Activated naive CD4-positive, alpha-beta T cell (primary cell): ENCODE results near the gene PIGU.
"Not testable (repeated sequence)": the region's sequence is repeated elsewhere in the genome, so short reads cannot be mapped to it uniquely, and the experiment has no call there.

Experiments used
- DNase-seq, 4 experiments: peaks; one replicate each; lab custom pipeline; 2025; lab: John Stamatoyannopoulos, UW

PIGU gene

GRCh38 chr20:34532756-34533155 is 144.1 kb downstream of the PIGU start:
- DNase-seq: no peak

GRCh38 chr20:34532320-34532719 is 144.6 kb downstream of the PIGU start:
- no peak for DNase-seq

- DNase-seq: no peak
Observed at GRCh38 chr20:34531608-34532265, 145.2 kb downstream of the PIGU start.

- DNase-seq: no peak
Observed at GRCh38 chr20:34530342-34530741, 146.6 kb downstream of the PIGU start.

DNA sequence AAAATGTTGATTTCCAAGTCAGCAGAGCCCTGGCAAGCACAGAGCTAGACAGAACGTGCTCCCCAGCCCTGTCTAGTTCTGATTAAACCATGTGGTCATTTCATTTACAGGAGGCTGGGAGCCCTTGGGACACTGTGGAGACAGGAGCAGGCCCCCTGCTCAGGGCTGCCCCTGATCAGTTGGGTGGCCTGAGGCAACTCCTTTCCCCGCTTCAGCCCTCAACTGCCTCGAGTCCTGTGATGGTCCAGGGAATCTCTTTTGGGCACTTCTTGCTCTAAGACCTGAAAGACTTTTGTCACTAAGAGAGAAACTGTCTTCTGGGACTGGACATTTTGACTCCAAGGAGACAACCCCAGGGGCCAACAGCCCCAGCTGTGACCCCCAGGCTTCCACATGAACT is 147.2 kb downstream of the PIGU start:
- DNase-seq: no peak

DNA sequence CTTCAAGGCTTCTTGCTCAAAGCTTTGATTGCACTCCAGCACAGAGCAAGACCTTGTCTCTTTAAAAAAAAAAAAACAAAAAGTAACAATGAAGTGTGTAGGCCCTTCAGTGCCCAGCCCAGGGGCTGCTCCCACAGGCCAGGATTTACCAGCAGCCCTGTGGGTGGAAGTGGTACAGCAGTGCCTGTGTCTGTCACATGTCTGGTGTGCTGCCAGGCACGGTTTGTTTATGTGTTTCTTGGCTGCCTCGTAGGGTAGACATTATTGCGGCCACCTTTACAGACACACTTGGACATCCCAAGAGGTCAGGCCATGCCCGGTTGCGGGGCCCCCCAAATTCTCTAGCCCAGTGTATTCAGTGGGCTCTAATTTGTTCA is 148.0 kb downstream of the PIGU start:
- no peak for DNase-seq

GRCh38 chr20:34527016-34527415 is 149.9 kb downstream of the PIGU start:
- no peak for DNase-seq

DNA sequence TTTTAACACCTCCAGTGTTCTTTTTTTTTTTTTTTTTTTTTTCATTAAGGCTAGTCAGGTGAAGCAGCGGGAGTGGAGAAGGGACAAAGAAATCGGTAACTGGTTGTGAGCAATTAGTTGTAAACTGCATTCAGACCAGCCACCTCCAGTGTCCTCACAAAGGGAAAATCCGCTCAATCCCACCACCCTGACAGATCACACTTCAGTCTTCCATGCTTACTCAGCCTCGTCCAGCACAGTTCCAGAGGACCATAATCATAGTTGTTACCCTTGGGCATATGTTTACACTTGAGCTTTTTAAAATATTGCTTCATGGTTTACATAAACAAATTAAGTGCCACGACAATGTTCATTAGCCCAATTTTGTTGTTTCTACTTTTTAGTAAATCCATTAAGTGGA is 150.4 kb downstream of the PIGU start:
- DNase-seq: no peak

GRCh38 chr20:34525709-34526416 is 151.0 kb downstream of the PIGU start:
- DNase-seq: no peak

- DNase-seq: no peak
Observed at GRCh38 chr20:34525342-34525708, 151.6 kb downstream of the PIGU start.

- DNase-seq: no peak
Observed at GRCh38 chr20:34524426-34524825, 152.5 kb downstream of the PIGU start.

DNA sequence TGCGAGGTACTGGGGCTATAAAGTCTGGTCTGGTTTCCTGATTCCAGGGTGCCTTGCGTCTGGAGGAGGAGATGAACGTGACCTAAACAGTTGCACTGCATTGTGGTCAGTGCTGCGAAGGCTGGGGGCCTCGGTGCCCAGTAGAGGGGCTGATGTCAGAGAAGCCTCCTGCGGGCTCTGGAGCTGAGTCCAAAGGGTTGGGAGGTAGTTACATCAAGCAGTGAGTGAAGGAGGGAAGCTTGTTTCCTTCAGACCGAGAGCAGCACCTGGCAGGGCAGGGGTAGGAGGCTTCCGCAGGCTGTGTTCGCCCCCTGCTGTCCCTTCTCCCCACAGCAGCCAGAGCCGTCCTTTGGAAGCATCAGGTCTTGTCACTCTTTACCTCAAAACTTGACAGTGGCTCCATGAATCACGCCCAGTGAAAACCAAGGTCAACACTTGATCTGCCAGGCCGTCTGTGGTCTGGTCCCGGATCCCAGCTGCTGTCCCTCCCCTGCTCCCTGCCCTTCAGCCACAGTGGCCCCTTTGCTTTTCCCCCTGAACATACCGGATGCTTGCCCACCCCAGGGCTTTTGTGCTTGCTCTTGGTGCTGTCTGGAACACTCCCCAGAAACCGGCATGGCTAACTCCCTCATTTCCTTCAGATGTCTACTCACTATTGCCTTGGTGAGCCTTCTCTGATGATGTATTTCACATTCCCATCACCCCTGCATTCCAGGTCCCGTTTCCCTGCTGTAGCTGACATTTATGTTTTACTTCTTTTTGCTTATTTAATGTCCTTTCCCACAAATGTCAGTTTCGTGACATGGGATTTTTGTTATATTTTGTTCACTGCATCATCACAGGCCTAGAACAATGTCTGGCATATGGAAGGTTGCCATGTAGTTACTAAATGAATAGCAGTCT is 153.7 kb downstream of the PIGU start:
- DNase-seq: peak in 3 of 4 experiments; percentile 10 to 40 (median 13)

DNA sequence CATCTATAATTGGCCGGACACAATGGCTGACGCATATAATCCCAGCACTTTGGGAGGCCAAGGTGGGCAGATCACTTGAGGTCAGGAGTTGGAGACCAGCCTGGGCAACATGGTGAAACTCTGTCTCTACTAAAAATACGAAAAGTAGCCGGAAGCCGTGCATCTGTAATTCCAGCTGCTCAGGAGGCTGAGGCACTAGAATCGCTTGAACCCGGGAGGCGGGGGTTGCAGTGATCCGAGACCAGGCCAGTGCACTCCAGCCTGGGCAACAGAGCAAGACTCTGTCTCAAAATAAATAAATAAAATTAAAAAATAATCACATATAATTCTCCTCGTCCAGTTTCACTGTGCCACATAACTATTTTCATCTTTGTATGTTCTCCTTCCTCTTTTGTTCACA is 157.1 kb downstream of the PIGU start:
- not testable (repeated sequence) for DNase-seq

DNA sequence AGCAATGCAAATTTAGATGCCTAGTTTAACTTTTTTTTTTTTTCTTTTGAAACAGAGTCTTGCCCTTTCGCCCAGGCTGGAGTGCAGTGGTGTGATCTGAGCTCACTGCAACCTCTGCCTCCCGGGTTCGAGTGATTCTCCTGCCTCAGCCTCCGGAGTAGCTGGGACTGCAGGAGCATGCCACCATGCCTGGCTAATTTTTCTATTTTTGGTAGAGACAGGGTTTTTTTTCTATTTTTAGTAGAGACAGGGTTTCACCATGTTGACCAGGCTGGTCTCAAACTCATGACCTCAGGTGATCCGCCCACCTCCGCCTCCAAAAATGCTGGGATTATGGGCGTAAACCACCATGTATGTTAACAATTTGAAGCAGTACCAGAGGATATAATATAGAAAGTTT is 158.0 kb downstream of the PIGU start:
- DNase-seq: not testable (repeated sequence)

DNA sequence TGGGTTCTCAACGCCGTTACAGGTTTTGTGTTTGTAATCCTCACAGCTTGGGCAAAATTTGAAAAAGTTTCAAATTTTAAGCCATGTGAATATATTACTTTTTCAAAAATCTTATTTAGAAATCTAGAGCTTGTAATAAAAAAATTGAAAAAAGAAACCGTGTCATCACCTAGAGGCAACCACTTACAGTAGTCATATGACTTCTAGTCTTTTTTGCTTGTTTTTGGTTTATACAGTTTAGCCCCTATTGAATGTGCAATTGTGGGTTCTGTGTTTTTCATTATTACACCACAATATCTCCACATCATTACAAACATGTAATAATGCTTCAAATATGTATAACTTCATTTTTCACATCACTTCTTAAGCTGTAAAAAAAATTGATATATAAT is 159.8 kb downstream of the PIGU start:
- DNase-seq: no peak

GRCh38 chr20:34516247-34517113 is 160.4 kb downstream of the PIGU start, which contains the start of gene DYNLRB1:
Gene DYNLRB1, plus strand, starts transcription at chr20:34516422. Its CDS starts 37 bp downstream, at chr20:34516459.
- DNase-seq: peak; percentile 86 to 91 (median 90)

- DNase-seq: peak; percentile 31 to 60 (median 44)
Observed at GRCh38 chr20:34515484-34516246, 161.2 kb downstream of the PIGU start.

DNA sequence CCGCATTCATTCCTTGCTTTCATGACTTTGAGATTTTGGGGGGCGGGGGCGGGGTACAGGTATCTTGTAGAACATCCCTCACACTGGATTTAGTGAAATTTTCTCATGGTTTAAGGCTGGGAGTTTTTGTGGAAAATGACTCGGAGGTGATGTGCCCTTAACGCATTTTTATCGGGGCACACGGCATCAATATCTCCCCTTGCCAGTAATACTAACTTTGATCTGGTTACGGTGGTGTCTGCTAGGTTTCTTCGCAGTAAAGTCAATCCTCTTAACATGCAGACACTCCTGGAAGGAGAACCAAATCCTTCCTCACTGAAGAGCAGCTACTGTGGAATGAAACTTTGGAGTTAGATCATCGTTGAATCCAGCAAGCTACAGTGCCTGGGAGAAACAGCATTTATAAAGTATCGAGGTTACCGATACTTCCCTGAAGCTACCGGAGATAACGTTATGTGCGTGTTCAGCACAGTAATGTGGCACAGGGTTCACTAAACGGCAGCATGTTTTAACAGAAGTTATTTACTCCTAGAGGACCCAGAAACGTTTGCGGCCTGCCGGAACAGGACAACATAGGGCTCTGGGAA is 161.9 kb downstream of the PIGU start:
- no peak for DNase-seq

DNA sequence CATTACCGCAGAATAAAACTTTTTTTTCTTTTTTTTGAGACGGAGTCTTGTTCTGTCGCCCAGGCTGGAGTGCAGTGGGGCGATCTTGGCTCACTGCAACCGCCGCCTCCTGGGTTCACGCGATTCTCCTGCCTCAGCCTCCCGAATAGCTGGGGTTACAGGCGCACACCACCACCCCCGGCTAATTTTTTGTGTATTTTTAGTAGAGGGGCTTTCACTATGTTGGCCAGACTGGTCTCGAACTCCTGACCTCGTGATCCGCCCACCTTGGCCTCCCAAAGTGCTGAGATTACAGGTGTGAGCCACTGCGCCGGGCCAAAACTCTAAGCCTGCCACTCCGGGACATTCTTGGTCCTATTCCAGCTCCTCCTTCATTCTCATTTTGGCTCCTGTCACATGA is 162.9 kb downstream of the PIGU start:
- not testable (repeated sequence) for DNase-seq

DNA sequence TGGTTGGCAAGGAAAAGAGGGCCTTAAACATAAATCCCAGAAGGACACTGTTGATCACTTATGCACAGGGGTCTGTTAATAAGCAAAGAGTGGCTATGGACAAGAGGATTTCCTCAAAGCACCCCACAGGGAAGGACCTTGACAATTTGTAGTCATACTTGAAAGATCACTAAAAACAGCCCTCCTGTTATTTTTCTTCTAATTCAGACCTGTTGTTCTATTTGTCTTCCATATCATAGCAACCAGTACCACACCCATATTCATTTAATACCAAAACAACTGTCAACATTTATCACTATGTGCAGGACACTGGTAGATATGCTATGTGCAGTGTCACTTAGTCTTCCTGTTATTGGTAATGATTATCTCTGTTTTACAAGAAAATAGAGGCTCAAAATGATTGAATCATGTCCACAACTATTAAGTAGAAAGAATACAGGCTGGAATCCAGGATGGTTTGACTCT is 163.9 kb downstream of the PIGU start:
- no peak for DNase-seq
